Upper lobe of left lung (tissue), 6 donors: ENCODE data around the gene ATP5MC3. TPM values are rescaled to one million over a fixed set of nuclear protein-coding genes. Genes with fewer than 3 reads are reported as not detected.

Experiments used
- ATAC-seq, 2 donors: fragments of 200-7000 bp; cut with Tn5 transposase; one replicate each; pipeline ENCODE4 v1.9.1; 2022; ENCODE audit warnings: mild to moderate bottlenecking in 2 of 2, moderate library complexity in 2 of 2; ENCODE audit not compliant: low FRiP score in 2 of 2
- DNase-seq, 2 donors: peaks; one replicate each; pipeline ENCODE4 v3.0.0-alpha.2; 2019 to 2020
- H3K27ac ChIP-seq, 4 donors: fragments of 200-600 bp; sonication (generic); one replicate each; pipeline ENCODE4 v1.5.1; 2016 to 2019
- H3K27me3 ChIP-seq, 4 donors: fragments of 200-600 bp; sonication (generic); one replicate each; pipeline ENCODE4 v1.5.1; 2017 to 2019
- H3K36me3 ChIP-seq, 4 donors: fragments of 200-600 bp; sonication (generic); one replicate each; pipeline ENCODE4 v1.5.1; 2016 to 2019
- H3K4me1 ChIP-seq, 4 donors: fragments of 200-600 bp; sonication (generic); one replicate each; pipeline ENCODE4 v1.5.1; 2018 to 2019
- H3K4me3 ChIP-seq, 4 donors: fragments of 200-600 bp; sonication (generic); one replicate each; pipeline ENCODE4 v1.5.1; 2017 to 2019; ENCODE audit warnings: mild to moderate bottlenecking in 2 of 4, moderate library complexity in 1 of 4
- H3K9me3 ChIP-seq, 4 donors: fragments of 200-600 bp; sonication (generic); one replicate each; pipeline ENCODE4 v1.5.1; 2018 to 2019
- EP300 ChIP-seq, 4 donors: sonication (generic); formaldehyde crosslinking; IDR thresholded peaks; one replicate each; pipeline ENCODE4 v1.5.1; 2017; ENCODE audit warnings: antibody characterized with exemption in 4 of 4, control low read depth in 2 of 4
- POLR2A ChIP-seq, 4 donors: fragments of 450-650 bp; IDR thresholded peaks; one replicate each; pipeline ENCODE4 v1.5.1; 2016 to 2017; ENCODE audit warnings: antibody characterized with exemption in 4 of 4, mild to moderate bottlenecking in 2 of 4
- POLR2AphosphoS5 ChIP-seq, 2 donors: sonication (generic); formaldehyde crosslinking; IDR thresholded peaks; one replicate each; pipeline ENCODE4 v1.5.1; 2017; ENCODE audit warnings: antibody characterized with exemption in 2 of 2
- whole genome bisulfite sequencing, 2 donors: methylation state at CpG; one replicate each; pipeline ENCODE4 v1.1.5; 2017 to 2018; 5-methylcytosine and 5-hydroxymethylcytosine counted together
- total RNA-seq, 6 donors: library from RNA; depleted of rRNA in 4 of 6; stranded (reverse); fragments of >200 nt in 4 of 6; gene quantifications; one replicate each; pipeline versions ENCODE4 v1.1.0 to v1.2.1, GENCODE V29; 2016 to 2021
- TF ChIP-seq, protein P1 (sequence below), 6 experiments: fragments of 450-650 bp in 4 of 6; fragments of 200-600 bp in 2 of 6; sonication (generic) in 2 of 6; IDR thresholded peaks; one replicate each; pipeline ENCODE4 v1.5.1; 2016 to 2019; ENCODE audit warnings: antibody characterized with exemption in 6 of 6
- donor health status: DM: no; HTN: no; CAD: no; lungs with moderate emphysema.
- donor health status: DM: no; HTN: yes; CAD: no; lungs with severe emphysema.

Gene ATP5MC3
- total RNA-seq, 6 donors from 2014 or later, result 14.8 to 164 (median 107) TPM

DNA sequence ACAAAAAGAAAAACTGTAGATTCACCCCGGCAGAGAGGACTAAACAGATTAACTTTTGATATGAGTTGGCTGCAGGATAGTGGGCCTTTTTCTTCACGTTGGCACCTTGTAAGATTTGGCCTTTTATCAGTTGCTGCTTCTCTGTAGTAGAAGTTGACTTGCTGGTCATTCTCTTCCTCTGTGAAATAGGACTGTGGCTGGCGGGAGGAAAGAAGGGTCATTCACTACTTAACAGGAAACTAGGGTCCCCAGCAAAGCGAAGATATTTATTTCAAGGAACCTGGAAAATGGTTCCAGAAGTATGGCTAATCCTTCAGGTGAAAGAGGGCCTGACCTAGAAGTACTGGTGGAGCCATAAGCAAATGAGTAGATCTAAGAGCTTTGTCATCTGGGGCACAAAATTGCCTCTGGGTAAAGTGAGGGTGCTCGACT lies 383 bp upstream of the ATP5MC3 start:
- WGBS, 2 donors, result 47 to 51% methylated on average over 4 to 5 of the region's 5 CpGs
- H3K27ac ChIP-seq, result peak overlapping the region; percentile 86 to 94 (median 89)

DNA sequence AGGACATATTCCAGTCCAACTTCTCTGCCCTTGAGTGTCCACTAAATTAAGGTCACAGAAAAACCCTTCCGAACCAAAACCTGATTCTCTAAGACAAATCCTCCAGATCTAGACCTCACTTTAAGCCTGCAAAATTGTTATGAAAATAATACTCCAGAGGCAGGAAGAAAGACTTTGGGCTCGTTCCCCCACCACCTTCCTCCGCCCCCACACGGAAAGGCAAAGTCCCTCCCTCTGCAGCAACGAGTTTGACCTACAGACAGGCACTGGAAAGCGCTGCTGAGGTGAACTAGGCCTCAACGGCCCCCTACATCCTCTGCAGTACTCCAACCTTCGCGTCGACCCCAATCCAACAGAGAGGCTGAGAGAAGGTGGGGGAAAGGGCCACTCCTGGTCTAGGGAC lies 808 bp downstream of the ATP5MC3 start:
- TF ChIP-seq, protein P1, sequence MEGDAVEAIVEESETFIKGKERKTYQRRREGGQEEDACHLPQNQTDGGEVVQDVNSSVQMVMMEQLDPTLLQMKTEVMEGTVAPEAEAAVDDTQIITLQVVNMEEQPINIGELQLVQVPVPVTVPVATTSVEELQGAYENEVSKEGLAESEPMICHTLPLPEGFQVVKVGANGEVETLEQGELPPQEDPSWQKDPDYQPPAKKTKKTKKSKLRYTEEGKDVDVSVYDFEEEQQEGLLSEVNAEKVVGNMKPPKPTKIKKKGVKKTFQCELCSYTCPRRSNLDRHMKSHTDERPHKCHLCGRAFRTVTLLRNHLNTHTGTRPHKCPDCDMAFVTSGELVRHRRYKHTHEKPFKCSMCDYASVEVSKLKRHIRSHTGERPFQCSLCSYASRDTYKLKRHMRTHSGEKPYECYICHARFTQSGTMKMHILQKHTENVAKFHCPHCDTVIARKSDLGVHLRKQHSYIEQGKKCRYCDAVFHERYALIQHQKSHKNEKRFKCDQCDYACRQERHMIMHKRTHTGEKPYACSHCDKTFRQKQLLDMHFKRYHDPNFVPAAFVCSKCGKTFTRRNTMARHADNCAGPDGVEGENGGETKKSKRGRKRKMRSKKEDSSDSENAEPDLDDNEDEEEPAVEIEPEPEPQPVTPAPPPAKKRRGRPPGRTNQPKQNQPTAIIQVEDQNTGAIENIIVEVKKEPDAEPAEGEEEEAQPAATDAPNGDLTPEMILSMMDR (IDR thresholded peaks at IDR 0.05), result no peak
- TF ChIP-seq EP300 (IDR thresholded peaks at IDR 0.05) (no peak), POLR2AphosphoS5 (IDR thresholded peaks at IDR 0.05) (no peak), POLR2A (IDR thresholded peaks at IDR 0.05) (no peak)
- H3K4me3 ChIP-seq, result peak overlapping the region; percentile 82 to 99 (median 88)

More for the DNA sequence above, 383 bp upstream of the ATP5MC3 start:
- no peak for ATAC-seq
- Histone ChIP-seq H3K9me3 (no peaks in the 10 kb centered on the region), H3K36me3 (peaks cover 19 to 31% (median 24%) of the 10 kb centered on the region in 4 donors), H3K4me3 (peak overlapping the region; percentile 82 to 99 (median 88)), H3K27me3 (no peaks in the 10 kb centered on the region), H3K4me1 (peaks cover 8 to 15% (median 10%) of the 10 kb centered on the region in 4 donors)
- no peak for DNase-seq
- TF ChIP-seq, protein P1 (IDR thresholded peaks at IDR 0.05), result no peak
- TF ChIP-seq POLR2AphosphoS5 (IDR thresholded peaks at IDR 0.05) (no peak), POLR2A (IDR thresholded peaks at IDR 0.05) (no peak)

DNA sequence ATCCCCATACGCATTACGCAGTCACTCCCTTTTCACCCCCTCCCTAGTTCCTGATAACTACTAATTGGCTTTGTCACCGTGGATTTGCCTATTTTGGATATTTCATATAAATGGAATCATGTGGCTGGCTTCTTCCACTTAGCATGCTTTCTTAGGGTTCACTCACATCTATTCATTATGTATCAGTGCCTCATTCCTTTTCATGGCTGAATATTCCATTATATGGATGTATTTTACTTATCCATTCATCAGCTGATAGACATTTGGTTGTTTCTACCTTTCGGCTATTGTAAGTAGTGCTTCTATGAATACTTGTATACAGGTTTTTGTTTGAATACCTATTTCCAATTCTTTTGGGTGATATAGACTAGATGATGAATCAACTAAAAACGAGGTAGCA lies 4.9 kb downstream of the ATP5MC3 start:
- H3K4me3 ChIP-seq, result no peak overlapping the region
- TF ChIP-seq, protein P1 (IDR thresholded peaks at IDR 0.05), result no peak
- TF ChIP-seq EP300 (IDR thresholded peaks at IDR 0.05) (no peak), POLR2AphosphoS5 (IDR thresholded peaks at IDR 0.05) (no peak), POLR2A (IDR thresholded peaks at IDR 0.05) (no peak)

More for the DNA sequence above, 808 bp downstream of the ATP5MC3 start:
- Histone ChIP-seq H3K4me1 (peaks cover 8 to 15% (median 10%) of the 10 kb centered on the region in 4 donors), H3K27ac (peak overlapping the region; percentile 86 to 94 (median 89)), H3K27me3 (no peaks in the 10 kb centered on the region), H3K9me3 (no peaks in the 10 kb centered on the region), H3K36me3 (peaks cover 19 to 37% (median 27%) of the 10 kb centered on the region in 4 donors)
- ATAC-seq (peak; percentile 77 to 83), DNase-seq (peak in 1 of 2 donors; percentile 32)
- 7 to 8% methylated on average over 10 of the region's 10 CpGs for WGBS, 2 donors

DNA sequence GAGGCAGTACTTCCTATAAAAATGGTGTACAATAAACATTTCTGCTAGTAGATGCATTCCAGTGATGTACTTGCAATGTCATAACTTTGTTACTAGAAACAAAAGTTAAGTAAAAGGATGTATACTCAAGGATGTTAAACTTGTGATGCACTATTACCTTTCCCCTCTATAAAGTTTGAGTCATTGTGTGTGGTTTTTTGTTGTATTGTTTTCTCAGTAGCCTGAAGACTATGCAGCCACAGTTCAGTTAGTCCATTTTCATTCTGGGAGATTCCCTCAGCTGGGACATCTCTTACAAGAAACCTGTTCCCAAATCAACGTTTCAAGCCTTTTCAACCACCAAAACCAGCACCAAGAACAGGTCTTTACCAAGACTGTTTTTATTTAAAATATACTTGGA lies 5.6 kb downstream of the ATP5MC3 start:
- 71 to 76% methylated on average over 1 of the region's 1 CpG for WGBS, 2 donors

More for the DNA sequence above, 4.9 kb downstream of the ATP5MC3 start:
- no peaks in the 10 kb centered on the region for H3K27me3 ChIP-seq
- no peaks in the 10 kb centered on the region for H3K9me3 ChIP-seq
- no peak overlapping the region for H3K27ac ChIP-seq
- peaks cover 8 to 12% (median 10%) of the 10 kb centered on the region in 4 donors for H3K4me1 ChIP-seq
- DNase-seq, result no peak
- 76 to 77% methylated on average over 5 of the region's 5 CpGs for WGBS, 2 donors
- H3K36me3 ChIP-seq, result peaks cover 19 to 37% (median 27%) of the 10 kb centered on the region in 4 donors
- no peak for ATAC-seq

More for the DNA sequence above, 5.6 kb downstream of the ATP5MC3 start:
- no peaks in the 10 kb centered on the region for H3K27me3 ChIP-seq
- peaks cover 19 to 37% (median 27%) of the 10 kb centered on the region in 4 donors for H3K36me3 ChIP-seq
- H3K9me3 ChIP-seq, result no peaks in the 10 kb centered on the region
- no peak overlapping the region for H3K4me3 ChIP-seq
- TF ChIP-seq POLR2AphosphoS5 (IDR thresholded peaks at IDR 0.05), result no peak
- TF ChIP-seq, protein P1 (IDR thresholded peaks at IDR 0.05), result no peak
- ATAC-seq (no peak), DNase-seq (no peak)
- peaks cover 8 to 11% (median 10%) of the 10 kb centered on the region in 4 donors for H3K4me1 ChIP-seq
- H3K27ac ChIP-seq, result no peak overlapping the region
